Femur (tissue), 1 donor: ENCODE results near the gene GHR.

Experiments
- DNase-seq: peaks from one replicate; pipeline ENCODE4 v3.0.0-alpha.2; 2017

The GHR gene

GRCh38 chr5:42612750-42613366, 189.6 kb downstream of the GHR start:
- no peak for DNase-seq

DNA sequence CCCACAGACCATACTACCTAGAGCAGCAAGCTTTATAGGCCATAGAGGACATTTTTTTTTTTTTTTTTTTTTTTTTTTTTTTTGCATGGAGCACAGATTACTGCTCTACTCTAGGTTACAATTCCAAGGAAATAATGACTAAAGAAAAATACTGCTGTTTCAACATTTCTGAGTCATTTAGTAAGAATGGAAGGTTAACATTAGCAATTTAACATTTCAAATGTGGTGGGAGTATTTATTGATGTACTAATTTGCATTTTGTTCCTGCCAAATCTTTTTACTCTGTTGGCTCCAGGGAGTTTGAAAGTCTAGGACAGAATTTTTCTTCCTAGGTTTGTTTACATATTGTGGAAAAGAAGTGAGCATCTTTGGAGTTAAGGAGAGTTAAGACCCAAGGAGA, 191.3 kb downstream of the GHR start:
- DNase-seq: no peak

DNA sequence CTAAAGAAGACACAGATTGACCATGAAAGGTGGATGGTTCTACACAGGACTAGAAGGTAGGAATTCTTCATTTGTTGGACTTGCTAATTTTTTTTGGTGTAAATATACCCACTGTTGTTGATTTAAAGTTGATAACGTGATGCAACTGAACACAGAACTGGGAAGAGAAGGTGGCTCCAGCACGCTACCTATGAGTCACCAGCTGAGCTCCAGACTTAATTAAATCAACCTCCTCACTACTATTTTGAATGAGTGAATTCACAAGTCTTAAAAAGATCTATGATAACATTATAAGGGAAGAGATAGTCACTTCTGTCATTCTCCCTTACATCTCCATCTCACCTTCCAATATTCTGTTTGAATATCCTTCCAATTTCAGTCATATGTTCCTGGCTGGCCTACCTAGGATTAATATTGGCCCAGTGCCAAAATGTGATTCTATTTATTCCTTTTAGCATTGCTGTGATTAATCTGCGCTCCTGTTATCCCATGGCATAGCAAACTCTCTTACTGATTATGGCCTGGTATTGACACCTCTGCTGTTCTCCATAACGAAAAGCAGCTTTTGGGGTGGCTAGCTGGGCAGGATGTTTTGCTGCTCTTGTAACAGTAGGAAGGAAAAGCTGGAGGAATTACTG, 197.5 kb downstream of the GHR start:
- DNase-seq: no peak

DNA sequence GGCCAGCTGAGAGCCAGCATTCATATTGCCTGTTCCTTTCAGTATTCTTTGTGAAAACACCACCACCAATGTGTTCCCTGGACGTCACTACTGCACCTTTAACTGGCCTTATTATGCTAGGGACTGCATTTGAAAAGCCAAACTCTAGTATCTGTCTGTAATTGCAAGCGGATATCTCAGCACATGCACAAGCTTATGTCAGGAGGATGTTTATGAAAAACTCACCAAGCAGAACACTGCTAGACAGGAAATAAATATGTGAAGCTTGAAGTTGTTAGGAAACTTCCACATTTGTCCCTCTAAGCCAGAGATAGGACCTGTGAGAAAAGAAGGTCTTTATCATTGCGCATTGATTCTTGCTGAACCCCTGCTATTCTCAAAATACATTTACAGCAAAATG, 198.0 kb downstream of the GHR start:
- DNase-seq: no peak

- no peak for DNase-seq
These were observed 198.4 kb downstream of the GHR start for GRCh38 chr5:42621662-42622061.

- no peak for DNase-seq
These were observed 201.7 kb downstream of the GHR start for GRCh38 chr5:42624912-42625311.

DNA sequence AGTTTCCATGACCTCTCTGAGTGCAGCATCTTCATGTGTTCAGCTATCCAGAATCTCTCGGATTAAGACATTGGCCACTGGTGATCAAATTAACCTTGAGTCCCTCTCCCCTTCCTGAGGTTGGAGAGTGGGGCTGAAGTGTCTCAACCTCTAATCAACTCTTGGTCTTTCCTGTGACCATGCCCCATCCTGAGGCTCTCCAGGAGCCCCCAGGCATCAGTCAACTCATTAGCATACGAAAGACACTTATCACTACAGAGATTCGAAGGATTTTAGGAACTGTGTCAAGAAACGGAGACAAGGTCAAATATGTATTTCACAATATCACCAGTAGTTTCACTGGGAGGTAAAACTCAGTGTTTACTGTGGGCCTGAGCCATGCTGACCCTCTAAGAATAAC, 203.2 kb downstream of the GHR start:
- no peak for DNase-seq

DNA sequence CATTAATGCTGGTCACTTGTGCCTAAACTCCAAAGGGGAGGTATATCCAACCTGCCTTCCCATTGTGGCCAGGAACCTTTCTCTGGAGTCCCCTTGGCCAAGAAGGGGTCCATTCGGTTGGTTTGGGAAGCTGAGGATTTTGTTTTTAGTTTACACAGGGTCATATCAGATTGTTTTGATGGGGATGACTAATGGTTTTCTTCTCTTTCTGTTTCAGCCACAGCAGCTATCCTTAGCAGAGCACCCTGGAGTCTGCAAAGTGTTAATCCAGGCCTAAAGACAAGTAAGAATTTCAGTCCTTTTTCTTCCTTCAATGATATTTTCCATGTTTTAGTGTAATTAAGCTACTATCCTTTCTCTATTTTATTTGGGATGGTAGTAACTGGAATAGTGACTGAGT, 205.6 kb downstream of the GHR start:
- no peak for DNase-seq

DNA sequence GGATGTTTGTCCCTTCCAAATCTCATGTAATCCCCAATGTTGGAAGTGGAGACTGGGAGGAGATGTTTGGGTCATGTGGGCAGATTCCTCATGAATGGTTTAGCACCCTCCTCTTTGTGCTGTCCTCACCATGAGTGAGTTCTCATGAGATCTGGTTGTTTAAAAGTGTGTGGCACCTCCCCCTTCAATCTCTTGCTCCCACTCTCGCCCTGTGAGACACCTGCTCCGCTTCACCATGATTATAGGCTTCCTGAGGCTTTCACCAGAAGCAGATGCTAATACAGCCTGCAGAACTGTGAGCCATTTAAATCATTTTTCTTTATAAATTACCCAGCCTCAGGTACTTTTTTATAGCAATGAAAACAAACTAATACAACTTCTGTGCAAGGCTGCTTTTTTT, 206.0 kb downstream of the GHR start:
- DNase-seq: no peak

DNA sequence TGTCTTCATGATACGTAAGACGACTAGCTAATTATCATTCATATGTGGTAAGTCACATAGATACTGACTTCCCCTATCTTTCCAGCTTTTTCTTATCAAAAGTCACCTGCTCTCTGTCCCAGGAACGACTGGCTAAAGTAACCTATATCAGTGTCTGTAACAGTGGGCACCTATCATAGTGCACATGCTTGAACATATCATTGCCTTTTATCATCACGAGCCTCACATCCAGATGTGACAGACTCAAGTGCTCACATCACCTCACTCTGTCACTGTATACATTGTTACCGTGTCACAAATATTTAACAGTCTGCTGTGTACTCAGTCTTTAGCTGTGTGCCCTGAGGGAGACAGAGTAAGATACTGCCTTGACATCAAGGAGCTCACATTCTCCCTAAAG, 208.0 kb downstream of the GHR start:
- DNase-seq: no peak

DNA sequence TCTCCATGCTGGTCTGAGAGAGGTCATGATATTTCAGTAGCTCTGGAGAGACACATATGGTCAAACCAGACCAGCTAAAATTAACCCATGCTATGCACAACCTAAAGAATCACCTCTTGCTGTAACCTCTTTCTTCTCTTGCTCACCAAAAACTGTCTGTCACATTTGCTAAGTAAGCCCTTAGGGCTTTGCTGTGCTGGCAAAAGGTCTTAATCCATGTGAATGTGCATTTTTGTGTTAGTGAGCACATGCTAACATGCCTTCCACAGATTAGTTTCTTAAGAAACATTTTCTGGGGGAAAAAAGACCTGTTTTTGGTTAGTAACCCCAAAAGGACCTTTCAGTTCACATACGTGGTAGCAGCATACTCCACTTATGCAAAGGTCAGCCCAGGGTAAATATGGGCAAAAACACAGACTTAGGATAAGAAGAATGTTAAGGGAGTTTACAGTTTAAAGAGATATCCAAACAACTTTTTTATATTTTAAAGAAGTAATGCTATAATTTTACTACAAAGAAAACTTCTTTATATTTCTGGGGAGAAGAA, 209.2 kb downstream of the GHR start:
- no peak for DNase-seq

DNA sequence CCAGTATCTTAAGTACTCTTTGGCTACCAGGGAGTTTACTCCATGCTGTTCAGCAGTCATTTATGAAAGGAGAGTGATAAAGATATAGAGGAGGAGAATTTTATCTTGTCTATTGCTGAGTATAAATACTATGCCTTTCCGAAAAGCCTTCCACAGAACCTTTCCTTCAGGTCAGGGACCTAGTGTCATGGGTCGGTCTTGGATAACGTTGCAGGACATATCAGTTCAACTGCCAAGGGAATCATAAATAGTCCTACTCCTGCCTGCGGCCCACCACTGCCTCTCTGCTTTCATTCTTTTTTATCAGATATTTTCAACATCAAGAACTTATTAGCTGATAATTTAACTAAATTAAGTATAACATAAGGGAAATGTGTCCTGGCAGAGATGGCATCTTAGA, 211.3 kb downstream of the GHR start:
- DNase-seq: no peak

DNA sequence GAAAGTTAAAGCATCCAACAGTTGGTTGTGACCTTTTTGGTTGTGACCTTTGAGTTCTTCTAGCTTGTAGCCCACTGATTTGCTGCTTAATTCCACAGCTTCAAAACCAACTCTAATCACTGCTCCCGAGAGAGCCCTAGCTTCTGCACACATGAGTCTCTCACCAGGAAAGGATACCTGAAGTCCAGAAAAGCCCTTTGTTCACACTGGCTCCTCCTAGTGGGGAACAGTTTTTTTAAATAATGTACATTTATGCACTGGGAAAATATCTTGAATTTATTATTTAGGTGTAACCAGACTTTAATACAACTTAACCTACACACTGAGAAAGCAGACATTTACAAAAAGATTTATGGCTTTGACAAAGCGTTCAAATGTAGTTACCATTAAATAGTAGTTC, 213.2 kb downstream of the GHR start:
- DNase-seq: no peak

- no peak for DNase-seq
These were observed 213.7 kb downstream of the GHR start for GRCh38 chr5:42636946-42637345.

DNA sequence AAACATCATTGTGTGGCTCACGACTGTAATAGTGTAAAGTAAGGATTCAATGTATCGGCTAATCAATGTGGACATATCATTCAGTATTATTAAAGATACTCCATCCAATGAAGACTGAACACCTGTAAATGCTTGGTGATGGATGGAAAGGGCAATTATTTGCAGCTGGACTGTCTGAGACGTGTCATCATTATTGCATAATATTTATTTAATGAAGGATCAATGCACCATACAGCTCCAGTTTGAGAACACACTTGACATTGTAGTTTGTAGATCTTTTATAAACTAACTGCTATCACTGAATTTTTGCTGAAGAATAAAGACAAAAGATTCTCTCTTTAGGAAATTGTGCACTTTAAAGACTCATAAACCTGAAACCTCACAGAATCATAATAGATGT, 215.7 kb downstream of the GHR start:
- no peak for DNase-seq

GRCh38 chr5:42640835-42641234, 217.6 kb downstream of the GHR start:
- no peak for DNase-seq

DNA sequence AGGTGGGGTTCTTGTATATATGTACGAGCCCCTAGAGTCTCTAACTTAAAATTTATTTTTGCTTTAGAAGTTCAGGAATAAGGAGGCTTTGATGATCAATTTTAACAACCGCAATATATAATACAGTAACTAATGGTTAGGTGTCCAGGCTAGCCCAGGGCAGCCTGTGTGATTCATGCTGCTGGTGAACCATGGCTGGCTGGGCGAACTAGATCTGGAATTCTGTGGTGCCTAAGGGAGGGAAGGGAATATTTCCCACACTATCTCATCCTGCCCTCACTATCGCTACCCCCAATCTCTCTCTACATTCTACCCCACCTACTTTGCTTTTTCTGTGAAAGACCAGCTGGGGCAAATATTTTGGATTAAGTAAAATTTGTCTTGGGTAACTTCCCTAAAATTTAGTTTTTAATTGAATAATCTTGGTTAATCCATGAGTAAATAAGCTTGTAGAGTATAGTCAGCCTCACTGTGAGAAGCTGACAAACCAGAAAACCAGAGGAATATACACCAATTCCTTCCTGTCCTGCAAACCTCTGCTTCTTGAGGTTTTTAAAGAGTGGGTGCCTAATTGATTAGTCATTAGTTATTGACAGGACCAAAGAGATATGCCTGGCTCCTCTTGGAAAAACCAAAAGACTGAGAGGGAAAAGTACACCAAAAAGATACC, 218.2 kb downstream of the GHR start:
- no peak for DNase-seq

GRCh38 chr5:42642006-42642405, 218.8 kb downstream of the GHR start:
- DNase-seq: no peak

GRCh38 chr5:42643360-42643759, 220.1 kb downstream of the GHR start:
- DNase-seq: no peak

DNA sequence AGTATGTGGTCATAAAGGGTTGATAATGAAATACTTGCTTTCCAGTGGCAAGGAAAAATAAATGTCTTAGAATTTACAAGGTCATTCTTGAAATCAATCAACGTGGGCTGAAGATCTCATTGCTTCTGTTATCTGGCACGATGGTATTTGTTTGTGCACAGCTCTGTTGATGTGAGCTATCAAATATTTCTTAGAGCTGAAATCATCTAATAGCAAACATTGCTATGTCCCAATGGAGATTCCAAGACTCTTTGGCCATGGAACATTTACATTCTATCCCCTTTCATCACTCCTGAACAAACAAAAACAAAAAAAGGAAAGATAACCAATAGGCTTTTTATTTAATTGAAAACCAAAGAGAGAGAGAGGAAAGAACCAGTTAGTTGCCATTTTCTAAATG, 221.9 kb downstream of the GHR start:
- no peak for DNase-seq

DNA sequence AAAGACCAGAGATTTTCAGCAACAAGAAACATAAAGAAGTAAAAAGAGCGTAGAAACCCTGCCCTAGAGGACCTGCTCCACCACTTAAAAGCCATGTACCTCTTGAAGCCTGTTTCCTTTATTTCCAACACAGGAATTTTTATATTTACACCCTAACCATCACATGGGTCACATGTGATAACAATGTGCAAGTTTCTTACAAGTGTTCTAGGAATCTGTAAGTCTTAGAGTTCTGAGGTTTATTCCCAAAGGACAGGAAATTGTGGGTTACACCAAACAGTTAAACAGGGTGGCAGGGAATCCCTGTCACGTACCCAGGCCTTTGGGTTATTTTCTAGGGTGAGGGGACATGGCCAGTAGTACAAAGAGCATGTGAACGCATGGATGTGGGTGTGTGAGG, 224.8 kb downstream of the GHR start:
- no peak for DNase-seq

- no peak for DNase-seq
These were observed 225.7 kb downstream of the GHR start for GRCh38 chr5:42648915-42649314.

- DNase-seq: no peak
These were observed 226.8 kb downstream of the GHR start for GRCh38 chr5:42650084-42650483.

- DNase-seq: no peak
These were observed 230.5 kb downstream of the GHR start for GRCh38 chr5:42653705-42654104.
